Left ventricle myocardium inferior (tissue), 1 donor: Measurements from ENCODE around the gene MINDY1. TPM values are rescaled to one million over a fixed set of nuclear protein-coding genes. Genes with fewer than 3 reads are reported as not detected.

Source experiments
- DNase-seq: peaks from one replicate; pipeline ENCODE4 v3.0.0-alpha.2; 2020
- H3K27ac ChIP-seq: fragments of 200-600 bp; replicated peaks from 2 replicates; pipeline ENCODE4 v1.8.0; 2021
- H3K27me3 ChIP-seq: fragments of 200-600 bp; 2 replicates; pipeline ENCODE4 v1.8.0; 2021; ENCODE audit warnings: low read depth
- H3K36me3 ChIP-seq: fragments of 200-600 bp; 2 replicates; pipeline ENCODE4 v1.8.0; 2021
- H3K4me1 ChIP-seq: fragments of 200-600 bp; 2 replicates; pipeline ENCODE4 v1.8.0; 2021
- H3K4me3 ChIP-seq: fragments of 200-600 bp; 2 replicates; pipeline ENCODE4 v1.8.0; 2021; ENCODE audit warnings: mild to moderate bottlenecking, moderate library complexity
- H3K9me3 ChIP-seq: fragments of 200-600 bp; replicated peaks from 2 replicates; pipeline ENCODE4 v1.8.0; 2021
- CTCF ChIP-seq: fragments of 200-600 bp; IDR thresholded peaks from 2 replicates; pipeline ENCODE4 v1.8.0; 2021; ENCODE audit warnings: antibody characterized with exemption, mild to moderate bottlenecking, borderline replicate concordance
- intact Hi-C: fragments of 100-400 bp; cut with micrococcal nuclease; formaldehyde crosslinking; loops from one replicate; pipeline ENCODE4 v1.11.0; 2022
- total RNA-seq: library from RNA; stranded (reverse); fragmentation: NEBNext Ultra II Directional; extraction: Animal tissue kit (Norgen Biotek cat#: 25700); gene quantifications from one replicate; pipeline ENCODE4 v1.2.1, GENCODE V29; 2021
- donor health status: DM: no; HTN: yes; CAD: no; lungs with severe emphysema.

MINDY1 gene
- total RNA-seq, 1 donor from 2014 or later: 44.3 TPM

GRCh38 chr1:151011154-151011850 lies 4.6 kb upstream of the MINDY1 start:
- Histone ChIP-seq H3K36me3 (no peaks in the 10 kb centered on the region), H3K27ac (peak overlapping the region; percentile 94), H3K9me3 (no peaks in the 10 kb centered on the region), H3K4me3 (peak overlapping the region; percentile 12), H3K4me1 (peaks cover 87% of the 10 kb centered on the region), H3K27me3 (no peaks in the 10 kb centered on the region)
- DNase-seq: no peak
- intact Hi-C loops: no loop called here
- no peak for TF ChIP-seq CTCF

GRCh38 chr1:151010346-151010726 lies 3.6 kb upstream of the MINDY1 start:
- peaks cover 88% of the 10 kb centered on the region for H3K4me1 ChIP-seq
- no peaks in the 10 kb centered on the region for H3K27me3 ChIP-seq
- intact Hi-C loops: no loop called here

DNA sequence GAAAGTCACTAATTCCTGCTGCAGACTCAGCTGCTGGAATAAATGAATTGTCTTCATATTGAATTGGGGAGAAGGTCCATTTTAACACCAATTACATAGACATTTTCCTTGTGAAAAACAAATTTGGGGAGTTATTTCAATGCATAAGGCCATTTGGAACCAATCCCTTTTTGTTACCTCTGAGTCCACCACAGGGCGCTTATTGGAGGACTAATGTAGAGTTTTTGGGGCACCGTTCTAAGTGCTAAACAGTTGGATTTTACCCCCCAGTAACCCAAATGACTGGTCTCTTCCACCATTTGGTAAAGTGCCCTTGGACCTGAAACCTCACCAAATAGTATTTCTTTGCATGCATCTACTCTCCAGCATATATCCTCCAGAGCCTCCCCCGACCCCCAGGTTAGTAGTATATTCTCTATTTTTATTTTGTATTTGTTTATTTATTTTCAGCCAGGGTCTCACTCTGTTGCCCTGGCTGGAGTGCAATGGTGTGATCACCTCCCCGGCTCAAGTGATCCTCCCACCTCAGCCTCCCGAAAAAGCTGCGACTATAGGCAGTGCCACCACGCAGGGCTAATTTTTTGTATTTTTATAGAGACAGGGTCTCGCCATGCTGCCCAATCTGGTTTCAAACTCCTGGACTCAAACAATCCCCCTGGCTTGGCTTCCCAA lies 3.1 kb upstream of the MINDY1 start:
- Histone ChIP-seq H3K27ac (peak overlapping the region; percentile 94), H3K4me3 (peak overlapping the region; percentile 79), H3K9me3 (no peaks in the 10 kb centered on the region), H3K27me3 (no peaks in the 10 kb centered on the region), H3K4me1 (peaks cover 92% of the 10 kb centered on the region), H3K36me3 (no peaks in the 10 kb centered on the region)
- TF ChIP-seq CTCF: no peak
- no peak for DNase-seq
- intact Hi-C loops: loop anchor here (10.0 kb wide), 1 partner anchor 55 kb away; the partner anchor contains the start of gene MLLT11

More at GRCh38 chr1:151010346-151010726, 3.6 kb upstream of the MINDY1 start:
- H3K9me3 ChIP-seq: no peaks in the 10 kb centered on the region
- no peaks in the 10 kb centered on the region for H3K36me3 ChIP-seq
- H3K27ac ChIP-seq: peak overlapping the region; percentile 94
- no peak for TF ChIP-seq CTCF
- no peak for DNase-seq
- no peak overlapping the region for H3K4me3 ChIP-seq

DNA sequence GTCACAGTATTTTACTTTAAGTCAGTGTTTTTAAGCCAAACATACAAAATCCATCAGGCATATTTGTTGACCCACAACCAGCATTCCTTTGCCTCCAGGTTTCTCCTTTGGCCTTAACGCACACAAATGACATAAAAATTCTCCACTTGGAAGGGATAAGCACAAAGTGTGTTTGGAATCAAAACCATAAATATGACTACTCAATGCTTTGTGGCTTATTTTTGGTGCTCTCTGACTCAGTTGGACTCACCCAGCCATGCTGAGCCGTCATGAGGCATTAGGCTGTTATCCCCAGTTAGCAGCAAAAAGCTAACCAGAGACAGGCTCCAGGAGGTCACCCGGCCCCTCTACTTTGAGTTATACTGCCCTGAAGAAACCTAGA lies 2.5 kb upstream of the MINDY1 start:
- TF ChIP-seq CTCF: no peak
- Histone ChIP-seq H3K36me3 (no peaks in the 10 kb centered on the region), H3K27ac (peak overlapping the region; percentile 94), H3K9me3 (no peaks in the 10 kb centered on the region), H3K4me1 (peaks cover 92% of the 10 kb centered on the region), H3K4me3 (peak overlapping the region; percentile 79), H3K27me3 (no peaks in the 10 kb centered on the region)
- intact Hi-C loops: loop anchor here (10.0 kb wide), 1 partner anchor 56 kb away; the partner anchor contains the start of gene MLLT11
- no peak for DNase-seq

- no peaks in the 10 kb centered on the region for H3K9me3 ChIP-seq
- TF ChIP-seq CTCF: no peak
- peak; percentile 97 for DNase-seq
- intact Hi-C loops: loop anchor here (10.0 kb wide), 1 partner anchor 56 kb away; the partner anchor contains the start of gene MLLT11
- peaks cover 93% of the 10 kb centered on the region for H3K4me1 ChIP-seq
- peak within 1 kb of the TSS; percentile 94 for H3K27ac ChIP-seq
- H3K36me3 ChIP-seq: no peaks in the 10 kb centered on the region
- H3K4me3 ChIP-seq: peak within 1 kb of the TSS; percentile 79
- H3K27me3 ChIP-seq: no peaks in the 10 kb centered on the region
Measured at GRCh38 chr1:151008244-151009205, 1.8 kb upstream of the MINDY1 start, which contains the start of gene PRUNE1. Gene PRUNE1 (plus strand): TSS chr1:151008449. CDS start chr1:151008633, 184 bp downstream.
